AG09309 (cell line): ENCODE results near the gene GART.

Source experiments
- DNase-seq: peaks from one replicate; pipeline ENCODE4 v3.0.0-alpha.2; 2010; ENCODE audit warnings: low read depth
- H3K4me3 ChIP-seq: 2 replicates; pipeline ENCODE4 v1.5.1; 2011; ENCODE audit warnings: mild to moderate bottlenecking, low read depth, low read length, moderate library complexity; ENCODE audit not compliant: control insufficient read depth
- CTCF ChIP-seq: IDR thresholded peaks from 2 replicates; pipeline ENCODE4 v1.5.1; 2011; ENCODE audit warnings: mild to moderate bottlenecking, low read depth, low read length, inconsistent platforms; ENCODE audit not compliant: insufficient read depth, control insufficient read depth; ENCODE audit errors: missing control alignments

The GART gene

GRCh38 chr21:33549848-33550771 is 8.2 kb upstream of the GART start:
- TF ChIP-seq CTCF = no peak
- DNase-seq = no peak
- H3K4me3 ChIP-seq = no peak overlapping the region

- H3K4me3 ChIP-seq = no peak overlapping the region
- no peak for DNase-seq
- no peak for TF ChIP-seq CTCF
These were observed 4.2 kb upstream of the GART start for GRCh38 chr21:33546086-33546485.

GRCh38 chr21:33544451-33545195 is 2.7 kb upstream of the GART start:
- H3K4me3 ChIP-seq = peak overlapping the region; percentile 76
- TF ChIP-seq CTCF = no peak
- no peak for DNase-seq

- peak overlapping the region; percentile 76 for H3K4me3 ChIP-seq
- DNase-seq = no peak
- no peak for TF ChIP-seq CTCF
These were observed 1.7 kb upstream of the GART start for GRCh38 chr21:33543505-33544129.

GRCh38 chr21:33542640-33543504 is 955 bp upstream of the GART start, which contains the start of gene SON:
TSS of gene SON (plus strand) at chr21:33543038. CDS start at chr21:33543093, 55 bp downstream.
- TF ChIP-seq CTCF = no peak
- DNase-seq = peak; percentile 96
- H3K4me3 ChIP-seq = peak within 1 kb of the TSS; percentile 76

- DNase-seq = no peak
- peak overlapping the region; percentile 76 for H3K4me3 ChIP-seq
- TF ChIP-seq CTCF = no peak
These were observed 709 bp downstream of the GART start for GRCh38 chr21:33541105-33541711.
